D721Med (cell line): ENCODE results near the gene KLF11.

Source experiments
- DNase-seq: peaks from one replicate; pipeline ENCODE4 v3.0.0; 2011; ENCODE audit warnings: low spot score; ENCODE audit not compliant: insufficient read length
- FAIRE-seq: peaks from 2 replicates; lab custom pipeline; 2011; peaks lifted over from hg19 to GRCh38; lab: Jason Lieb, UNC
- CTCF ChIP-seq: IDR thresholded peaks from 2 replicates; pipeline ENCODE4 v1.5.1; 2012; ENCODE audit warnings: mild to moderate bottlenecking, control low read depth; ENCODE audit not compliant: insufficient read depth; ENCODE audit errors: missing control alignments

Gene KLF11

GRCh38 chr2:10016001-10016801 lies 27.1 kb upstream of the KLF11 start:
- FAIRE-seq (no peak), DNase-seq (no peak)
- no peak for TF ChIP-seq CTCF

- DNase-seq = no peak
- FAIRE-seq = no peak
Measured at GRCh38 chr2:10016802-10017258, 26.5 kb upstream of the KLF11 start.

GRCh38 chr2:10017313-10017941 lies 25.9 kb upstream of the KLF11 start:
- no peak for DNase-seq
- no peak for TF ChIP-seq CTCF
- FAIRE-seq = no peak

More at GRCh38 chr2:10016802-10017258, 26.5 kb upstream of the KLF11 start:
- no peak for TF ChIP-seq CTCF

GRCh38 chr2:10019174-10019573 lies 24.2 kb upstream of the KLF11 start:
- no peak for TF ChIP-seq CTCF
- FAIRE-seq (no peak), DNase-seq (no peak)

- no peak for FAIRE-seq
Measured at GRCh38 chr2:10019602-10020400, 23.5 kb upstream of the KLF11 start.

GRCh38 chr2:10022041-10022421 lies 21.3 kb upstream of the KLF11 start:
- DNase-seq (no peak), FAIRE-seq (no peak)

More at GRCh38 chr2:10019602-10020400, 23.5 kb upstream of the KLF11 start:
- DNase-seq = no peak
- no peak for TF ChIP-seq CTCF

More at GRCh38 chr2:10022041-10022421, 21.3 kb upstream of the KLF11 start:
- no peak for TF ChIP-seq CTCF
